A549 treated with CpdA at 1 μM for 4 hours (cell line): ENCODE data around the gene PKP1. TPM values are rescaled to one million over a fixed set of nuclear protein-coding genes. Genes with fewer than 3 reads are reported as not detected.

ENCODE experiments used
- total RNA-seq: library from RNA; stranded (reverse); fragments of 200-300 nt; extraction: Qiagen RNA extraction; gene quantifications from 5 replicates; pipeline ENCODE4 v1.2.3, GENCODE V29; 2022; ENCODE audit warnings: low read depth

Gene PKP1, protein sequence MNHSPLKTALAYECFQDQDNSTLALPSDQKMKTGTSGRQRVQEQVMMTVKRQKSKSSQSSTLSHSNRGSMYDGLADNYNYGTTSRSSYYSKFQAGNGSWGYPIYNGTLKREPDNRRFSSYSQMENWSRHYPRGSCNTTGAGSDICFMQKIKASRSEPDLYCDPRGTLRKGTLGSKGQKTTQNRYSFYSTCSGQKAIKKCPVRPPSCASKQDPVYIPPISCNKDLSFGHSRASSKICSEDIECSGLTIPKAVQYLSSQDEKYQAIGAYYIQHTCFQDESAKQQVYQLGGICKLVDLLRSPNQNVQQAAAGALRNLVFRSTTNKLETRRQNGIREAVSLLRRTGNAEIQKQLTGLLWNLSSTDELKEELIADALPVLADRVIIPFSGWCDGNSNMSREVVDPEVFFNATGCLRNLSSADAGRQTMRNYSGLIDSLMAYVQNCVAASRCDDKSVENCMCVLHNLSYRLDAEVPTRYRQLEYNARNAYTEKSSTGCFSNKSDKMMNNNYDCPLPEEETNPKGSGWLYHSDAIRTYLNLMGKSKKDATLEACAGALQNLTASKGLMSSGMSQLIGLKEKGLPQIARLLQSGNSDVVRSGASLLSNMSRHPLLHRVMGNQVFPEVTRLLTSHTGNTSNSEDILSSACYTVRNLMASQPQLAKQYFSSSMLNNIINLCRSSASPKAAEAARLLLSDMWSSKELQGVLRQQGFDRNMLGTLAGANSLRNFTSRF
- total RNA-seq = 0.02 to 0.04 TPM (median 0.03 TPM) in 4 of 5 replicates, not detected in the other

DNA sequence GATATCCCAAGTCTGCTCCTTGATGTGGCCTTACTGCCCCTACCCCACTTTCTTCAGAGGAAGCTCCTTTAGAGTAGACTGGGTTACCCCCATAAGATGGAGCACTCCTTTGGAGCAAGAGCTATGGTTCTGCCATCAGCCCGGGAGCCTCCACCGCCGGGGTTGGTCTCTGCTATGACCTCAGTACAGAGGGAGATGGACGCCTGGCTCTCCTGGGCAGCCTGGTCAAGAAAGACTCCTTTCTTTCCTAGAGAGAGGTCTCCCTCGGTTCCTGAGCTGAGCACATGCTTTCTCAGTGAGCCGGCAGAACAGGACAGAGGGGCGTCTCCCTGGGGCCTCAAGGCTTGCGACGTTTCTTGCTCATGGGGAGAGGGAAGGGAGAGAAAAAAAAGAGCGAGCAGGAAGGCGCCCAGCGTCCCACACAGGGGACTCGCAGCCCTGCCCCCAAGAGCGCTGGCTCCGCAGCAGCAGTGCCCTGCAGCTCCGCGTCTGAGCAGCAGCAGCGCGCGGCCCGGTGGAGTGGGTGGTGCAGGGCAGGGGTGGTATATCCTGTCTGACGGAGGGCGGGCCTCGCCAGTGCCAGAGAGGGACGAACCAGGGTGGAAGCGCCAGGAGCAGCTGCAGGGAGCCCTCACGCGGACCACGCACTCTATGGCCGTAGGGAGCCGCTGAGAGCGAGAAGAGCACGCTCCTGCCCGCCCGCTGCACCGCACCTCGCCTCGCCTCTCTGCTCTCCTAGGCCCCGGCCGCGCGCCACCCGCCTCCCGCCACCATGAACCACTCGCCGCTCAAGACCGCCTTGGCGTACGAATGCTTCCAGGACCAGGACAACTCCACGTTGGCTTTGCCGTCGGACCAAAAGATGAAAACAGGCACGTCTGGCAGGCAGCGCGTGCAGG, at the start of gene PKP1:
PKP1 (plus strand) TSS at position 576 of the 899 bp plus-strand sequence; CDS start at position 773, 197 bp downstream.

GRCh38 chr1:201377611-201378092, 94.3 kb downstream of the PKP1 start, which contains the start of gene TNNT2:
Gene TNNT2, minus strand, starts transcription at chr1:201377680. Its CDS starts 4,426 bp downstream, at chr1:201373254.

Other genes starting within 250 kb of the PKP1 start
- gene CACNA1S, start 171.1 kb upstream of the PKP1 start, total RNA-seq = 0.02 TPM in 1 of 5 replicates, not detected in the others
- gene ASCL5, start 156.3 kb upstream of the PKP1 start, total RNA-seq = 0.08 to 0.27 TPM (median 0.09 TPM) in 4 of 5 replicates, not detected in the other
- 79.3 to 91.4 TPM (median 84.9 TPM) in 5 replicates for gene TMEM9, start 129.0 kb upstream of the PKP1 start, total RNA-seq
- 0.90 to 1.5 TPM (median 1.1 TPM) in 5 replicates for gene IGFN1, start 92.7 kb upstream of the PKP1 start, total RNA-seq
- gene TNNT2, start 94.2 kb downstream of the PKP1 start, total RNA-seq = 0.06 to 0.30 TPM in 2 of 5 replicates, not detected in the others
- gene LAD1, start 115.8 kb downstream of the PKP1 start, total RNA-seq = 0.37 to 0.69 TPM (median 0.47 TPM) in 5 replicates
- gene TNNI1, start 138.2 kb downstream of the PKP1 start, total RNA-seq = not detected in 5 replicates
- gene PHLDA3, start 185.7 kb downstream of the PKP1 start, total RNA-seq = 81.2 to 189 TPM (median 159 TPM) in 5 replicates
- gene CSRP1, start 223.6 kb downstream of the PKP1 start, total RNA-seq = 445 to 685 TPM (median 456 TPM) in 5 replicates